Fibroblast of lung (primary cell): Measurements from ENCODE around the gene OBSCN. TPM values are rescaled to one million over a fixed set of nuclear protein-coding genes. Genes with fewer than 3 reads are reported as not detected.
"Not testable (repeated sequence)": the region's sequence is repeated elsewhere in the genome, so short reads cannot be mapped to it uniquely, and the experiment has no call there.

Experiments used
- DNase-seq, 2 donors: peaks; one replicate each; pipeline versions ENCODE4 v3.0.0 to v3.0.0-alpha.2; 2010; ENCODE audit warnings: low read depth in 2 of 2
- H2AFZ ChIP-seq: 2 replicates; pipeline ENCODE4 v1.5.1; 2012; ENCODE audit warnings: low read length, control low read depth, inconsistent platforms
- H3K27ac ChIP-seq: 2 replicates; pipeline ENCODE4 v1.5.1; 2011; ENCODE audit warnings: low read length, control low read depth; ENCODE audit not compliant: insufficient read depth
- H3K27me3 ChIP-seq: 2 replicates; pipeline ENCODE4 v1.5.1; 2011; ENCODE audit warnings: mild to moderate bottlenecking, low read length; ENCODE audit not compliant: control insufficient read depth, insufficient read depth
- H3K36me3 ChIP-seq: 2 replicates; pipeline ENCODE4 v1.5.1; 2011; ENCODE audit warnings: low read length; ENCODE audit not compliant: control insufficient read depth, insufficient read depth
- H3K4me1 ChIP-seq: 2 replicates; pipeline ENCODE4 v1.5.1; 2011; ENCODE audit warnings: low read length; ENCODE audit not compliant: control insufficient read depth, insufficient read depth; ENCODE audit errors: extremely low read depth
- H3K4me2 ChIP-seq: 2 replicates; pipeline ENCODE4 v1.5.1; 2011; ENCODE audit warnings: low read length, control low read depth; ENCODE audit not compliant: insufficient read depth; ENCODE audit errors: extremely low read depth
- H3K4me3 ChIP-seq, 4 experiments: fragments of 200-600 bp in 1 of 4; sonication (generic) in 1 of 4; replicated peaks in 1 of 4; 2 replicates each; pipeline ENCODE4 v1.5.1; 2011 to 2016; ENCODE audit warnings: low read length in 4 of 4, low read depth in 3 of 4, mild to moderate bottlenecking in 3 of 4, control low read depth in 2 of 4, inconsistent platforms in 1 of 4, mixed read lengths in 1 of 4; ENCODE audit not compliant: insufficient read depth in 1 of 4; ENCODE audit errors: control extremely low read depth in 1 of 4
- H3K79me2 ChIP-seq: 2 replicates; pipeline ENCODE4 v1.5.1; 2012; ENCODE audit warnings: mild to moderate bottlenecking, low read length, inconsistent platforms; ENCODE audit not compliant: control insufficient read depth, insufficient read depth
- H3K9ac ChIP-seq: 2 replicates; pipeline ENCODE4 v1.5.1; 2011; ENCODE audit warnings: mild to moderate bottlenecking, low read length, control low read depth; ENCODE audit not compliant: insufficient read depth
- H3K9me3 ChIP-seq: 2 replicates; pipeline ENCODE4 v1.5.1; 2012; ENCODE audit warnings: low read depth, low read length; ENCODE audit not compliant: control insufficient read depth, insufficient read depth
- H4K20me1 ChIP-seq: 2 replicates; pipeline ENCODE4 v1.5.1; 2011; ENCODE audit warnings: low read length; ENCODE audit not compliant: control insufficient read depth, insufficient read depth; ENCODE audit errors: extremely low read depth
- CTCF ChIP-seq, 2 donors: IDR thresholded peaks in 1 of 2; conservative IDR thresholded peaks in 1 of 2; 1 replicate in 1 of 2; 2 replicates in 1 of 2; pipeline ENCODE4 v1.5.1; 2011 to 2012; ENCODE audit warnings: low read length in 2 of 2, control low read depth in 1 of 2, inconsistent platforms in 1 of 2, low read depth in 1 of 2, mild to moderate bottlenecking in 1 of 2
- EZH2 ChIP-seq: IDR thresholded peaks from 2 replicates; pipeline ENCODE4 v1.5.1; 2012; ENCODE audit warnings: low read length, control low read depth, mild to moderate bottlenecking; ENCODE audit errors: missing control alignments
- polyA plus RNA-seq, 2 donors: library from polyadenylated mRNA; depleted of rRNA in 1 of 2; stranded (reverse) in 1 of 2; unstranded in 1 of 2; fragments of >200 nt; gene quantifications; 2 replicates each; pipeline ENCODE4 v1.2.1, GENCODE V29; 2011 to 2012; ENCODE audit warnings: missing spikeins in 1 of 2
- total RNA-seq: library from RNA; depleted of rRNA; stranded (reverse); fragments of >200 nt; gene quantifications from 2 replicates; pipeline ENCODE4 v1.2.1, GENCODE V29; 2014

The OBSCN gene
- total and polyA plus RNA-seq, 2 donors (not counting 1 experiment from before 2014, with no cell fraction given), result 0.87 to 16.8 TPM

- H3K4me2 ChIP-seq, result no peak overlapping the region
- no peak for DNase-seq
- H2AFZ ChIP-seq, result no peak overlapping the region
- no peaks in the 10 kb centered on the region for H3K79me2 ChIP-seq
- H3K27ac ChIP-seq, result no peak overlapping the region
- H3K9ac ChIP-seq, result no peak overlapping the region
- no peaks in the 10 kb centered on the region for H4K20me1 ChIP-seq
- no peaks in the 10 kb centered on the region for H3K9me3 ChIP-seq
- TF ChIP-seq EZH2 (no peak), CTCF (conservative IDR thresholded peaks at IDR 0.05 in 1 of 2, IDR thresholded peaks at IDR 0.05 in 1 of 2; ENCODE audit: low read depth in 1 of 2, low read length in 2 of 2) (no peak)
- no peaks in the 10 kb centered on the region for H3K27me3 ChIP-seq
- H3K4me1 ChIP-seq, result peaks cover 2% of the 10 kb centered on the region
- H3K36me3 ChIP-seq, result no peaks in the 10 kb centered on the region
- H3K4me3 ChIP-seq, result no peak overlapping the region
Measured at GRCh38 chr1:228226141-228226874, 18.5 kb downstream of the OBSCN start.

DNA sequence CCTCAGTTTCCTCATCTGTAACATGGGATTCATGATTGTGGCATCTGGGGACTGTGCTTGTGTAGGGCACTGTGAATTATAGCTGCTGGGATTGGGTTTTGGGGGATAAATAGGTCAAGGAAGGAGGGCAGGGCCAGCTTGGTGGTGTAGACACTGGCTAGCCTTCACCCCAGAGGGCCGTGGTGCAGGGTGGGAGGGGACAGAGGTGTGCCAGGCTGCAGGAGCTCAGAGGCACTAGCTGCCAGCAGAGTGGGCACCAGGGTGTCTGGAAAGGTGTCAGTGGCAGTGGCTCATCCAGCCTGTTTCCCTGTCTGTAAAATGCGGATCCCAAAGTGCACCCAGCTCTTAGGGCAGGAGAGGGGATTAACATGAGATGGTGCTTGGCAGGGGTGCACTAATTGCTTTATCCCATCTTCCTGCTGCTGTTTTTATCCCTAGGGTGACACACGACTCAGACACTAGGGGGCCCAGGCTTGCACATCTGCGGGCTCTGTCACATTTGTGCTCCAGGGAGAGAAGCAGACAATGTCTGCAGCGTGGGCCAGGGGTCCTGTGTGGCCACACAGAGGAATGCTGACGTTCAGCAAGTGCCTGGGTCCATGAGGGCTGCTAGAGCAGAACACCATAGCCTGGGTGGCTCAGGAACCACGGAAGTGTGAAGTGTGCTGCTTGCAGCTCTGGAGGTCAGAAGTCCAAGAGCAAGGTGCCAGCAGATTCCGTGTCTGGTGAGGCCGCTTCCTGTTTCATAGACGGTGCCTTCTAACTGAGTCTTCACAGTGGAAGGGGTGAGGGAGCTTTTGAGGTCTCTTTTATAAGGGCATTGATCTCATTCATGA, 19.3 kb downstream of the OBSCN start:
- Histone ChIP-seq H3K9me3 (no peaks in the 10 kb centered on the region), H3K4me2 (no peak overlapping the region), H4K20me1 (no peaks in the 10 kb centered on the region), H3K9ac (no peak overlapping the region), H3K27ac (peak overlapping the region; percentile 71), H3K79me2 (no peaks in the 10 kb centered on the region), H3K36me3 (no peaks in the 10 kb centered on the region), H3K4me3 (no peak overlapping the region), H3K27me3 (no peaks in the 10 kb centered on the region), H3K4me1 (peaks cover 2% of the 10 kb centered on the region), H2AFZ (no peak overlapping the region)
- TF ChIP-seq CTCF (conservative IDR thresholded peaks at IDR 0.05 in 1 of 2, IDR thresholded peaks at IDR 0.05 in 1 of 2; ENCODE audit: low read depth in 1 of 2, low read length in 2 of 2) (peak in 1 of 2 donors; percentile 40), EZH2 (no peak)
- DNase-seq, result peak; percentile 48 to 54

GRCh38 chr1:228228147-228228546, 20.3 kb downstream of the OBSCN start:
- not testable (repeated sequence) for H3K9ac ChIP-seq, H4K20me1 ChIP-seq, H3K4me2 ChIP-seq, H3K27me3 ChIP-seq, H3K4me1 ChIP-seq, H3K9me3 ChIP-seq, H3K79me2 ChIP-seq, H3K4me3 ChIP-seq, H3K36me3 ChIP-seq, H2AFZ ChIP-seq
- peak in 1 of 2 donors; percentile 6 for DNase-seq
- peak overlapping the region; percentile 71 for H3K27ac ChIP-seq
